Stimulated activated CD4-positive, alpha-beta T cell treated with anti-CD3 and anti-CD28 coated beads, Interleukin-12 subunit alpha, Interleukin-12 subunit beta, amount 100 ng/mL, for 4 hours (primary cell): Measurements from ENCODE around the gene ATP2B2.
A peak's percentile ranks its signal among the peaks of the same experiment; 100 is the strongest.

Experiments used
- DNase-seq: peaks from one replicate; pipeline ENCODE4 v3.0.0-alpha.2; 2020

The ATP2B2 gene

DNA sequence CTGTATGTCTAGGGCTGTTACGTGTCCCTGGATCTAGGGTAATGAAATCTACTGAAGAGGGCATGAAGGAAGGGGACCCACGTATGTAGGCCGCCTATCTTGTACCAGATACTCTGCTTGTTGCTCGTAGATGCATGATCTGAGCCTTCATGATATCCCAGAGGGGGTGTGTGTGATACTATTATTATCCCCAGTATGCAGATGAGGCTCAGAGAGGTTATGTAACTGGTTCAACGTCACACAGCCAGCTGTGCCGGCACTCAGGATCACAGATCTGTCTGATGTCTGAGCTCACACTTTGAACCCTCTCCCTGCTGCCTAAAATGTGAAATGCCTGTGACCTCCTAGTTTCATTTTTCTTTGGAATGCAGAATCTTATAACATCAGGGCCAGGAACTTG, 148.3 kb downstream of the ATP2B2 start:
- DNase-seq: no peak

DNA sequence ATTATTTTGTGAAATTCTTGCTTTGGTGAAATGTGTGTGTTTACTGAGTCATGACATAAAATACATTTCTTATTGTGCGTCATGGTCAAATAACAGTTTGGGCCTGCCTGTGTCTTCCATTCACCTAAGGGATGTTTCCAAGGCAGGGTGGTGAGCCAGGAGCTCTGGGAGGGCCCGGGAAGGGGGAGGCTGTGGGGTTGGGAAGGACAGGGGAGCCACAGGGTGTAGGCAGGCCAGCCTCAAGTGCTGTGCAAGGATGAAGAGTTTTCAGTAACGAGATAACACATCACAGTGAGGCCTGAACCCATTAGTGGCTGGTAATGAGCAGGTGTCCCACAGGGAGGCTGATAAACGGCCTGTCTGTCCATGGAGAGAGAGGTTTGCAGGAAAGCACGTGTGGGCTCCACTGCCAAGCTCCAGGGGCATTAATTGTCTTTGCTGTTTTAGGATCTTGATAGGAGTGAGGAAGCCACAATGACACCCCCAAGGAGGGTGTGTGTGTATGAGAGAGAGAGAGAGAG, 148.9 kb downstream of the ATP2B2 start:
- no peak for DNase-seq

DNA sequence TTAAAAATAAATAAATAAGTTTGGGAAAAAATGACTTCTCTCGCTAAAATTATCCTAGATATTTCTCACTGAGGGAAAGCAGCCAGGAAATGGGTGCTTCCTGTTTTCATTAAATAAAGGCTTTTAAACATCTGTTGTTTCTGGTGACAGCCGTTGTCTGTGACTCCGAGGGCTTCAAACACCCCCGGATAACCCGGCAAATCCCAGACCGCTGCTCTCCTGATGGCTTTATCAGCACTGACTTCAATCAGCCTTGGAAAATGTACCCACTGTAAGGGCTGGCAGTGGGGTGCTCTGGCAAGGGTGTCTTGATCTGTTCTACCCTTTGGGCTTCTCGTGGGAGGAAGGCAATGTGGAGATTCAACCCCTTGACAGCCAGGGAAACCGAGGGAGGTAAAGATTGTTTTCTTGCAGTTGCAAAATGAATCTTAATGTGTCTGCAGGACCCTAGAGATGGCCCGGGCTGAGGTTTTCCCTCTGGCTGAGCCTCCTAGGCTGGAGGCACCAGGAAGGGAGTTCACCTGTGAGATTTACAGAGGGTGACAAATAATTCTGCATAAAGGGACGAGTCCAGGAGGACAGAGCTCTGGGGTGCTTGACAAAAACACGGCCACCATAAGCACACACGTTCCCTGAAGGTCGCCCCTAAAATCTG, 150.9 kb downstream of the ATP2B2 start:
- no peak for DNase-seq

DNA sequence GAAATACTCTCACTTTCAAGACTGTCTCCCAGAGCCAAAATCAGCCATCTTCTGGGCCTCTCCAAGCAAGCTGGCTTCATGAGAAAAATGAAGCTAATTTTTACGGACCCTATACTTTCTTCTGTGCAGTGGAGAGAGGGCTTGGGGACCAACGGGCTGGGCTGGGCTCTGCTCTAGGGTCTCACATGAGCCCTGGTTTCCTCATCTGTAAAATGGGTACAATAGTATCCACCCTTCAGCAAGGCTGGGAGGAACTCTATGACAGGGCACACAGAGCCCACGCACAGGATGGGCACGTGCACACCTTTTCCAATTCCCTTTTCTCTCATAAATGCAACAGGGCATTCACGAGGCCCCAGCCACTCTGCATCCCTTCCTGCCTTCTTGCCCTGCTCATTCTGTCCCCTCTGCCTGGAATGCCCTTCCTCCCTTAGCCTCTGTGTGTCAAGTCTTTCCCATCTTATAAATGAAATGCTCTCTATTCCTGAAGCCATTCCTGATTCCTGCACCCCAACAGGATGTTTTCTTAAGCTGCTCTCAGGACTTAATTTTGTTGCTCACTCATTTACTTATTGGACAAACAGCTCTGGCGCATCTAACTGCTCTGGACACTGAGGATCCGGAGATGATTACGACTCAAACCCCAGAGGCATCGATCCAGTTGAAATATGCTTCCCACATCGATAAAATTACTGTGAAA, 151.6 kb downstream of the ATP2B2 start:
- DNase-seq: no peak

DNA sequence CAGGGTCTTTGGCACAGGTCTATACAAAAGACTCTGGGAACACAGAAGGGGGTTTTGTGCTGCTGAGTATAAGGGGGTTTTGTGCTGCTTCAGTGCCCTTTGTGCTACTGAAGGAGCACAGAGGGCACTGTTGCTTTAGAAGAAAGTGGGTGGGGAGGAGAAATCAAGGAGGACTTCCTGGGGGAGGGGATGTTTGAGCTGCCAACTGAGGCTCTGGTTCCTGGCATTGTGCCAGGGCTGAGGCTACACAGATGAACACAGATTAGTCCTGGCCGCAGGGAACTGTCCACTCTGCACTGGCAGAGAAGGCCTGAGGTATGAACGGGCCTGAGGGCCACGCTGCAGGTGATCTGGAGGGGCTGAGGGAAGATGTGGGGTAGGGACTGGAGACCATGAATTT, 152.2 kb downstream of the ATP2B2 start:
- no peak for DNase-seq

DNA sequence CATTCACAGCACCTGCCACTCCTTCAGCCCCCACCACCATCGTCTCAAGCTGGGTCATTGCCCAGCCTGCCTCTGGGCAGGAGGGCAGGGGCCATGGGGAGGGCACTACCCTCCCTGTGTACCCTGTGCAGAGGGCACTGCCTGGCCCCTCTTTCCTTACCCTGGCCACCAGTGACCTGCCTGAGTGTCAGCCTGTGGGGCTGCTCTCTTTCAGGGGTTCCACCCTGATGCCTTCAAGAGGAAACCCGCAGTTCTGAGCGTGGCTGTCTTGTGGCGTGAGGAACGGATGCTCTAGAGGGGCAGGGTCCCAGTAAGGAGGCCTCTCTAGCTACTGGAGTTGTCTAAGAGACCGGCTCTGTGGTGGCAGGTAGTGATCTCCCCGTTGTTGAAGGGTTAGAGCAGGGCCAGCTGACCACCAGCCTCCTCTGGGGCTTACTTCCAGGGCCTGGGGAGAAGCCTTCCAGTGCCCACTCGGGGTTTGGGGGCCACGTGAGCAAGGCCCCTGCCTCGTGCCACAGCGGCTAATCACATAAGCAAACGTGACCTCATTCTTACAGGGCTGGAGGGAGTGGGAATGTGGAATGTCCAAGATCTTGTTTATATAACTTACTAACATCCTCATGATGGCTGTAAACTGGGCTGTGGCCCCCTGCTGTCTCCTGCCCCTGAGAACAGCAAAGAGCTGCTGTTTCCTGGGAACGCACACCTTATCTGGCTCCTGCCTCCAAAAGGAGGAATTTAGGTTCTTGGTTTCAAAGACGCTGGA, 153.1 kb downstream of the ATP2B2 start:
- DNase-seq: no peak

DNA sequence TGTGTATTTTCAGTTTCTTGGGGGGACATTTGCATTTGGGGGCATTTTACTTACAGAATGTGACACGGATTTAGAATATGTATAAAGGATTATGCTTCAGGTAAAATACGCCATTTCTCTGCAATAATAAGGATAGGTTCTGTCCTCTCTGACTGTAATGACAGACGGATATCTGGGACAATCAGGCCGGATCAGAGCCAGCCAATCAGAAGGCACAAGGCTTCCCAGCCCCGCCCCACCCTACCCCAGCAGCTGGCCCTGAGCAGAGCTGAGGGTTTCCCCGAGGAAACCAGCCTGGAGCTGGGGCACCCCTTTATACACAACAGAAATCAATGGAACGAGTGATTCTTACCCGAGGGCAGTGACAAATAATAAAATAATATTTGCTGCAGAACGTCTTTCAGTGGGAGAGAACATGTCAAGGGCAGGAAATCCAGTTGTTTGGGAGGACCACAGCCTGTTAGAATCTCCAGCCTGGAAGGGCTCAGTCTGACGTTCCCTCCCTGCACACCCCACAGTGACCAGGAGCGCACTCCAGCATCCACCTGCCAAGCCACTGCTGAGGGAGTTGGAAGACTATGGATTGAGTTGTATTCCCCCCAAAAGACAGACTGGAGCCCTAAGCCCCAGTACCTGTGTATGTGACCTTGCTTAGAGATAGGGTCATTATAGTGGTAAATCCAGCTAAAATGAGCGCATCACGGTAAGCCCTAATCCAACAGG, 154.2 kb downstream of the ATP2B2 start:
- no peak for DNase-seq

DNA sequence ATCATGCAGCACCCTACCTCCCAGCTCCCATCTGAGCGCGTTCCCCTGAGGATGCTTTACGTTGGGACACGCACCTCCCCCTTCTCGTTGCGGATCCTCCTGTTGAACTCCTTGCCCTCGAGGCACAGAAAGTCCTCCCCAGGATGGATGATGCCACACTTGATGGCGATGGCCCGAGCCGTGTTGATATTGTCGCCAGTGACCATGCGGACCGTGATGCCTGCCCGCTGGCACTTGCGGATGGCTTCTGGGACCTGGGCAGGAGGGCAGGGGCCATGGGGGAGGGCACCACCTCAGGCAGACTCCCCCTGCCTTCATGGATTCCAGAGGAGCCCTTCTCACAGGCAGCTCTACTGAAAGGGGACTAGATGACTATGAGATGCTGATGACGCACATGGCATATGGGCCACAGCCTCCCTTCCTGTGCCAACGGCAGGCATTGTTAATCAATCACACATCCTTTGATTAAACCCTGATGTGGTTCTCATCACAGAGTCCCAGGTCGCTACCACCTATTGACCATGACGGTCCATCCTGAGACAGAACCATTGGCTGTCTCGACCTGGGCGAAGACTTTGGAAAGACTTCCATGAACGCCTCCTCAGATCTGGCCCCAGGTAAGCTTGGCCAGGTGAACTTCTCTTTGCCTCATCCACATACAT, 154.9 kb downstream of the ATP2B2 start:
- DNase-seq: no peak

DNA sequence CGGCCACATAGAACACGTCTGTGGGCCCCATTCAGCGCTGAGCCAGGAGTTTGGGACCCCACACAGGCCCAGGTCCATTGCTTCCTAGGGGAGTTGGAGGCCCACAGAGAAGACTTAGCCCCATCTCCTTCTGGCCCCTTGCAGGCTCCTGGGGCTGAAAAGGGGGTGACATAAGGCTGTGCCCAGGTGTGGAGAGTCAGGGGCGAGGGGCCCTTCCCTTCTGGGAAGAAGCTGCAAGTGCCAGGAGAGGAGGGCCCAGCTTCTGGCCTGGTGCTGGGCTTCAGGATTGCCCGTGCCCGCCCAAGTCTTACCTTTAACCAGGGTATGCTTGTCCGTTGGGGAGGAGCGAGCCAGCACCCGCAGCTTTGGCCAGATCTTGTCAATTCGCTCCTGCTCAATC, 155.6 kb downstream of the ATP2B2 start:
- no peak for DNase-seq

DNA sequence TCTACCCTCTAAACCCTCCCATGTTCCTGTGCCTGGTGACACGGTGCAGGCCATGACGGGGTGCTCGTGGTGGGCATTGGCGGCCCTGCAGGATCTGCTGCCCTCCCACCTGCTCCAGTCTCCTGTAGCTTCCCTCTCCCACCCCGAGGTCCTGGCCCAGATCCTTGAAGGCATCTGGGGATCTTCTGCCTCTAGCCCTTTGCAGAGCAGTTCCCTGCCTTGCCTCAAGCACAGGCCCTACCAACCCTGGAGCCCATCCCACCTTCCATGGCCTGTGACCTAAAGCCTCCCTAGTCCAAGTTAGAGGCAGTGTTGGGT, 157.0 kb downstream of the ATP2B2 start:
- DNase-seq: no peak

DNA sequence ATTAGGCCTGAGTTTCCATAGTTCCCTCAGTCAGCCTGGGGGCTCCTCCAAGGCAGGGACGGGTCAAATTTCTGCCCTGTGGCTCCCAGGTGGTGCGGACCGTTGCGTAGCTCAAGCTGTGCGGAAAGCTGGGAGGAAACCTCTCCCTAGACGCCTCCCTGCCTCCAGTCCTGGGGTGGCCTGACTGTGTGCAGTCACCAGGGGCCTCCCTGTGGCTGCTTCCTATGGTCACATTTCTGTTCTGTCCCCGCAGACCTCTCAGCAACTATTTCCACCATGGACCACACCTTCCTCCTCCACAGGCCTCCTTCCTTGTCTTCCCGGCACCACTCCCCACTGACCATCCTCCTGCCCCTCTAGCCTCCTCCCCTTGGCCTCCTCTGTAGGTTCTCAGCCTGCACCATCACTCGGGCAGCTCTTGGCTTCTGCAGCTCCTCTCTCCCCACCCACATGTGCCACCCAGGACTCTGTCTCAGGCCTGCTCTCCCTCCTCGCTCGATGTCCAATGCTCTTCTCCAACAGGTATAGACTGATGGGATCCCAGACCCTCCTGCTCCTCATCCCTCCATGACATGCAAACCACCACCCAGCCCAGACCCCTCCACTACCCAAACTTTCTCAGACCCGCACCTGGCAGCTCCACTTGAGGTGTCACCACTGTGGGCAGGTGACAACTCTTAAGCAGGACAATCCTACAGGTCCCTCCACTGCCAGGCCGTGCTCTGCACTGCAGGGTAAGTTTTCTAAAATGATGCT, 157.6 kb downstream of the ATP2B2 start:
- DNase-seq: no peak

DNA sequence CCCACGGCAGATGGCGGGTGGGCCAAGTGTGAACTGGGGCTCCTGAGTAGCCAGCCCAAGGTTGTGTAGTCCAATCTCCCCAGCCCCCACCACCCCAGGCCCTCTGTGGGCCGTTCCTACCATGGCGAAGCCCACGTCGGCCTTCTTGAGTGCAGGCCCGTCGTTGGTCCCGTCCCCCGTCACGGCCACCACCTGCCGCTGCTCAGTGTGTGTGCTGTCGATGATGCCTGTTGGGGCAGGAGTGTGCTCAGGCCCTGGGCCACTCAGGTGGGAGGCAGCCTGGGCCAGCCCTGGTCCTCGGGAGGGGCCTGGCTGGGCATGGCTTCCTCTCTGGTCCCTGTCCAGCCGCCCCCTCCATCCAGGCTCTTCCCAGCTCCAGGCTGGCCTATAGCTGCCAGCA, 159.5 kb downstream of the ATP2B2 start:
- DNase-seq: no peak

DNA sequence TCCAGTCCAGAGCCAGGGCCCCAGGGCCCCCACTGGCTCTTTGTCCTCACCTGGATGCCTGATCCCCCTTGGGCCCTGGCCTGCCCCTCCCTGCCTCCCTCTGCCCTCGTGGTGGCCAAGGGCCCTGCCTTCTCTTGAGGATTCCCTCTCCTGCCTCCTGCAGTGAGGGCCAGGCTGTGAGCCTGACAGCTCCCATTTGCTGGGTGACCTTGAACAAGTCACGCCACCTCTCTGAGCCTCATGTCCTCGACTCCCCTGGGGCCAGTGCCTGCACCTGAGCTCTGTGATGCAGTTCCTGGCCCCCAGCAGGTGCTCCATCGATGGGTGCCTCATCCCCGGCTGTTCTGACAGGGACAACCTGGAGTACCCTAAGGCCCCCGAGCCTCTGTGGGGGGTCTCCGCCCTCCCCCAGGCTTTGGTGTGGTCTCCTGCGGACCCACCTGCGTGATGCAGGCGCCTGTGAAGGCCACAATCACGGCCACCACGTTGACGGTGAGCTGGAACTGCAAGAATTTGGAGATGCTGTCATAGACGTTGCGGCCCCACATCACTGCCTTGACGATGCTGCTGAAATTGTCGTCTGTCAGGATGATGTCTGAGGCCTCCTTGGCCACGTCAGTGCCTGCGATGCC, 160.3 kb downstream of the ATP2B2 start:
- no peak for DNase-seq

DNA sequence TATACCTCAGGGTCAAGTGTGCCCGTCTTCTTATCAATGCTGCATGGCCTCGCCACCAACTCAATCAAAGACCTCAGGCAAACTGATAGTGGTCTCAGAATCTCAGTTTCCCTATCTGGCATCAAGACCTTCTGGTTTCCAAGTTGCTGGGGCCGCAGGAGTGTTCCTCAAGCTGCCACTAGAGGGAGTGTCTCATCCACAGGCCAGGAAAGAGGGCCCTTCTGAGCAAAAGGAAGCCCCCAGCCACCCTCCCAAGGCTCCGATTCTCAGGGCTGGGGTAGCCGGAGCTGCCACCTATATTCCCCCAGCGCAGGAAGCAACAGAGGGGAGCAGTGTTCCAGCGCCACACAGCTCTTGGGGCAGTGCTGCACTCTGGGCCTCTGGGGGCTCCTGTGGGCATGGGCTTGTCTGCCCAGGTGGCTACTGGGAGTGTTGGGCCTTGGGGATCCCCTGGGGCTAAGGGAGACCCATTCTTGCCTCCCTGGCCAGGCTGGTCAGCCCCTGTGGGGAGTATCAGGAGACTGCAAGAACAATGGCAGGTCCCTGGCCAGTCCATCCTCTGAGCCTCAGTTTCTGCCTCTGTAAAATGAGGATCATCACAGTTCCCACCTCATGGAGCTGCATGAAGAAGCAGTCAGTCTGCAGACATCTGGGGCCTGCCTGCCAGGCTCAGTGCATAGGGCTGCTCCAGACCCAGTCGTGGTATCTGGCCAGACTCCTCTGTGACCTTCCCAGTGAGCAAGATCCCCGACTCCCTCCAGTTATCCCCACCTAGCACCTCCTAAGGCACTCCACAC, 161.0 kb downstream of the ATP2B2 start:
- DNase-seq: peak; percentile 57

DNA sequence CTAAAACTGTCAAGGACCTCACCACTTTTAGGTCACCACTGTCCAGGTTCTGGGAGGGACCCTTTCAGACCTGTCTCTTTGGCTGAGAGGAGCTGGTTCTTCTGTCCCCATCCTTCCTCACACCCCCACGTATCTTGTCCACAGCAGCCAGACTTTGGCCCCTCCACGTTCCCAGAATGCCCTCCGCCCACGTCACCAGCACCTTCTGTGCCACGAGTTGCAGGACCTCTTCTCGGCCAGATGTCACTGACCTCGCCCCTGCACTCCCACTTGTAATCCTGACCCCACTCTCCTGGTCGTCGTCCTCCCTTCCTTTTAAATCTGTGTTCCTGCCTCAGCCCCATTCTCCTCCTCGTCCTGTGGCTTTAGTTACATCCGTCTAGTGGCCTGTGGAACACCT, 161.9 kb downstream of the ATP2B2 start:
- DNase-seq: no peak

DNA sequence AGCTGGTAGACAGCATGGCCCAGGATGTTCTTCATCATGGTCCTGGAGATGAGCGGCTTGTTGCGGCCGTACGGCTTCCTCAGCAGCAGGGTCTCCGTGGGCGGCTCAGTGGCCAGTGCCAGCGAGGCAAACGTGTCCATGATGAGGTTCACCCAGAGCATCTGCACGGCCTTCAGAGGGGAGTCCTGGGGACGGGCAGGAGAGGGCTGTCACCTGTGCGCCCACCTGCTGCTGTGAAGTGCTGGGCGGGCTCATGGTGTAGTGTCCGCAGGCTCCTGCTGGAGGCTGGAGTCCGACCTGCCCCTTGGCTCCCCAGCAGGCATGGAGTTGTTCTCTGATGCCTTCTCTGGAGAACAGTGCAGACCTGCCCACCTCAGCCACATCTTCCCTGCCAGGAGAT, 162.6 kb downstream of the ATP2B2 start:
- no peak for DNase-seq

DNA sequence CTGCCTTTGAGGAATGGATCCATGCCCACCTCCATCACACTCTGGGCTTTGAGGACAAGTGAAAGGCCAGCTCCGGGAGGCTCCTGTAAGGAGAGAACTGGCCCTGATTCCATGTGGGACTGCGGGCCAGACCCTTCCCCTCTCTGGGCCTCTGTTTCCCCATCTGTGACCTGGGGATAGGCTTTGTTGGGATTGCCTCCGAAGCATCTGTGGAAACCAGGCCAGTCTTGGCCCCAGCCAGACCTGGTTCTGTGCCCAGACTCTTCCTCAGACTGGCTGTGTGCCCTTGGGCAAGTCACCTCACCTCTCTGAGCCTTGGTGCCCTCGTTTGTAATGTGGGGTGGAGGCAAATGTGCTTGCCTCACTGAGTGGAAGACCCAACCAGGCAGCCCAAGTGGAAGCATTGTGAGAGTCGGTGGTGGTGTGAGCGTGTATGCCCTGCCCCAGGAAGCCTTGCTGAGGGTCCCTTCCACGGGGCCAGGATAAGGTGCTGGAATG, 163.4 kb downstream of the ATP2B2 start:
- no peak for DNase-seq

DNA sequence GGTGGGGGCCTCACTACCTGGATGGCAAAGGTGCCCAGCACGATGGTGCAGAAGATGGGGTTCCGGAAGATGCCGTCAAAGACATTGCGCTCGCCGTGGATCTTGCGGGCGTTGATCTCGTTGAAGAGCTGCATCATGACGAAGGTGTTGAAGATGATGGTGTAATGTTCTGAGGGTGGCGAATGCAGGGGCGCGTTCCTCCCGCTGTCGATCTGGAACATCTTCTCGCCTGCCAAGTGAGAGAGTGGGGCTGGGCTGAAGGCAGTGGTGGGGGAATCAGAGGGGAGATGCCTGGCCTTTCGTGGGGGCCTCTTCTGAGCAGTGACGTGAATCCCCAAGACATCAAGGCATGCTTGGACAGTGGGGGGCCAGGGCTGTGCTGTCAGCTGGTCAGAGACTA, 164.9 kb downstream of the ATP2B2 start:
- DNase-seq: no peak

DNA sequence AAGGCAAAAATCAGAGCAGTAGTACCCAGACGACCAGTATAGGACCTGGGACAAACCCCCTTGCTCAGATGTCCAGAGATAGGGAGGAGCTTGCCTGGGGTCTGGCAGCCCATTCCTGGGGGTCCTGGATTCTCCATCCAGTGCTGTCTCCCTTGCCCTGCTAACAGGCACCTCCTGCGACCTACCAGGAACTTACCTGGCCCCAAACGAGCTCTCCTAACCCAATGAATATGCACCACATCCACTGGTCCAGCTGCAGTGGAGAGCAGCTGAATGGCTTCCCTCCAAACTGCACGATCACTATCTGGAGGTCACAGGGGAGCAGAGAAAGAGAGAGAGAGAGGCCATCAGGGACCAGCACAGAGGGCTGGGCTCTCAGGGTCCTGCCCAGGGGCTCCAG, 165.3 kb downstream of the ATP2B2 start:
- DNase-seq: no peak

DNA sequence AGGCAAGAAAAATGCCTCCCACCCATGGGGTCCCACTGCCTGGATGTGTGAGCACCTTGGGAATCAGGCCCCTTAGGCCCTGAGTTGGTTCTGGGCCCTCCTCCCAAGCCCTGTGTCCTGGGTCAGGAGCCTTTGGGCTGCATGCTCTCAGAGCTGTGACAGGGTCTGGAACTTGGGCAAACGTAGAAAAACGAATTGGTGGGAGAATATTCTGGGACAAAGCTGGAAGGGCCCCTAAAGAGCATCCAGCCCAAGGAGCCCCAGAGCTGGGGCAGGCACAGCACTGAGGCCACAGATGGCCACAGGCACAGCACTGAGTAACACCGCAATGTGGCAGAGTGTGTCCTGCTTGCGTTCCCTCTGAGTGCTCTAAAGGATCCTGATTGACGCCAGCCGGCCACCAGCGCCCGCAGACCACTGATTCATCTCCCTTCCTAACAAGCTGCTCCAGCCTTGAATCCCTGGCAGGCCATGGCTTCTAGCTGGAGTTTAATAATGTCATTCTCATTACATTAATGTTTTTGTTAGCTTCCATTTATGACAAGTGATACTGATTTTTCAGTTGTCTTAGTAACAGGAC, 165.9 kb downstream of the ATP2B2 start:
- no peak for DNase-seq
